Measurements from ENCODE around the gene USP53.
"Not testable (repeated sequence)": the region's sequence is repeated elsewhere in the genome, so short reads cannot be mapped to it uniquely, and the experiment has no call there.

USP53 gene

DNA sequence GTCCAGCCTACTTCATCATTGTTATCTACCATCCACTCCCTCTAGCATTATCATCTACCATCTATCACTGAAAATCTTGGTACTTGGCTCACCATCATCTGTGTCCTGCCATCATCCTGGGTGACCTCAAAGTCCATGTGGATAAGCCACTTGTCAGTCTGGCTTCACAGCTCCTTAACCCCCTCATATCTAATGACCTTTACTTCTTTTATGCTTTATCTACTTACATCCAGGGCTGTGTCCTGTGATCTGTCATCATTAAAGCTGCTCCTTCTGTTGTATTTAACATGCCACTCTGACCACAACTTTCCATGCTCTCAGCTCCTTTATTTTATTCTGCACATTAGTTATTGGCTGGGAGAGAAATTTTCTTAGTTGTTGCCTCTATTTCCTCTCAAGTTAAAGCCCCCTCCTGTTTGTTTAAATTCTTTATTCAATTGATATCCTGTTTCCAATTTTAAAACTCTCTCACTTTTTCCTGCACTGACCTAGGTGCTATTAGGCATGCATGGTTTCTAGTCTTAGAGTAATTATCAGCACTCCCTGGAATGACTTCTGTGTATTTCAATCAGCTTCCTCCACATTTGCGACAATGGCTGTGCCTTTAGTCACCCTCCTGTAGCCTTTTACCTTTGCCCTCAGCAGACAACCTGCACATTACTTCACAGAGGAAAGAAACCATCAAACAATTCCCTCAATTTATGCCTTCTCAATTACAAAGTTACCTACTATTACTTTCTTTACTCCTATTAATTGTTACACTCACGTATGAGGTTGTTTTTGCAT, 117.5 kb downstream of the USP53 start:
- Histone ChIP-seq H3K4me3 (ENCODE audit: insufficient read depth, low read depth, low read length) (no peak overlapping the region), H3K27ac (ENCODE audit: insufficient read depth, low read depth, low read length, poor library complexity, severe bottlenecking) (no peak overlapping the region), H3K4me1 (ENCODE audit: control insufficient read depth, insufficient read depth, low read length) (no peaks in the 10 kb centered on the region), H3K9me3 (ENCODE audit: control insufficient read depth, low read length) (no peaks in the 10 kb centered on the region), H3K36me3 (ENCODE audit: control insufficient read depth, insufficient read depth, low read length) (no peaks in the 10 kb centered on the region), H3K27me3 (ENCODE audit: control insufficient read depth, insufficient read depth, low read length, poor library complexity, severe bottlenecking) (no peaks in the 10 kb centered on the region)
- WGBS, 2 experiments = 87 to 94% methylated on average over 2 of the region's 2 CpGs

DNA sequence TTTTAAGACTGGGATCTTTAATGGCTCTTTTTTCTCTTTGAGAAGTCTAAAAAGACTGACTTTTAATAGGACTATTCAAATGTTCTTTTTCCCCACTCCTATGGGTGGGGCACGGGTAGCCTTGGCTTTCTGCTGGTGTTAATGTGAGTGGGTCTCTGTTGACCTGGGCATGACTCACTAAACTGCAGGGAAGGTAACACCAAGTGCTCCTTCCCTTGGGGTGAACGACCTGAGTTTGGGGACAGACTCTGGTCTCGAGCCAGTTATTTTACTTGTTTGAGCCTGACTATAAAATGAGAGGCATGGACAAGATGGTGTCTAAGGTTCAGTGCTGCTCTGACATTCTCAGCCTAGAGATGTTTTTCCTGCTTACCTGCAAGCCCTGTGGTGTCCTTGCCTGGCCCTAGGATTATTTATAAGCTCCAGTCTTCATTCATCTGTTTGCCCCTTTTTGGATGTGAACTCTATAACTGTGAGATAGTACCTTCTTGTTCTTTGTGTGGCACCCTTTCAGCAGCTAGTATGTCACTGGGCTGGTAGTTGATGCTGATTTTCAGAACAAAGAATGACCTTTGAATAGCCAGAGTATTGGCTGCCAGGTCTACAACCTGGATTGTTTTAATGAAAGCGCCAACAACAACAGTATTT, 123.9 kb downstream of the USP53 start:
- H3K27ac ChIP-seq (ENCODE audit: insufficient read depth, low read depth, low read length, poor library complexity, severe bottlenecking); H3K36me3 ChIP-seq (ENCODE audit: control insufficient read depth, insufficient read depth, low read length); H3K4me1 ChIP-seq (ENCODE audit: control insufficient read depth, insufficient read depth, low read length); H3K4me3 ChIP-seq (ENCODE audit: insufficient read depth, low read depth, low read length); H3K27me3 ChIP-seq (ENCODE audit: control insufficient read depth, insufficient read depth, low read length, poor library complexity, severe bottlenecking); H3K9me3 ChIP-seq (ENCODE audit: control insufficient read depth, low read length): not testable (repeated sequence)
- WGBS, 2 experiments = 85 to 88% methylated on average over 3 of the region's 4 CpGs

DNA sequence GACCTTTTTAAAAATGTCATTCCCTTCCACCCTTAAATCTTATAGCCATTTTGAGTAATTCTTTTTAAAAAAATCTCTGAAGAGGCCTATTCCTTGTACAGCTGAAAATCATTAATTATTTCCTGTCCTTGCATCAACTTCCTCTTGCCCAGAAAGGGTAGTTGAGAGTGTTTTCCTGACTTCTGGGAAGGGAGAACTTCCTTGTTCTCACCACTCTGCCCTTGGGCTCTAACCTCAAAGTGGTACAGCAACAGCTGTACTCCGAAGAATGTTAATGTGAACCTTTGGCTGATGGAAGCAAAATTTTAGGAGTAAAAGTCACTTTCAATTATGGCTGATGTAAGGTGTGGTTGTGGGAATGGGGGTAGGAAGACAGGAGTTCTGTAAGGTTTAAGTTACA, 124.5 kb downstream of the USP53 start:
- no peaks in the 10 kb centered on the region for H3K4me1 ChIP-seq (ENCODE audit: control insufficient read depth, insufficient read depth, low read length)
- no peaks in the 10 kb centered on the region for H3K9me3 ChIP-seq (ENCODE audit: control insufficient read depth, low read length)
- H3K4me3 ChIP-seq (ENCODE audit: insufficient read depth, low read depth, low read length) = no peak overlapping the region
- WGBS, 2 experiments = 85 to 89% methylated on average over 1 of the region's 1 CpG
- no peak overlapping the region for H3K27ac ChIP-seq (ENCODE audit: insufficient read depth, low read depth, low read length, poor library complexity, severe bottlenecking)
- H3K27me3 ChIP-seq (ENCODE audit: control insufficient read depth, insufficient read depth, low read length, poor library complexity, severe bottlenecking) = no peaks in the 10 kb centered on the region
- H3K36me3 ChIP-seq (ENCODE audit: control insufficient read depth, insufficient read depth, low read length) = no peaks in the 10 kb centered on the region

DNA sequence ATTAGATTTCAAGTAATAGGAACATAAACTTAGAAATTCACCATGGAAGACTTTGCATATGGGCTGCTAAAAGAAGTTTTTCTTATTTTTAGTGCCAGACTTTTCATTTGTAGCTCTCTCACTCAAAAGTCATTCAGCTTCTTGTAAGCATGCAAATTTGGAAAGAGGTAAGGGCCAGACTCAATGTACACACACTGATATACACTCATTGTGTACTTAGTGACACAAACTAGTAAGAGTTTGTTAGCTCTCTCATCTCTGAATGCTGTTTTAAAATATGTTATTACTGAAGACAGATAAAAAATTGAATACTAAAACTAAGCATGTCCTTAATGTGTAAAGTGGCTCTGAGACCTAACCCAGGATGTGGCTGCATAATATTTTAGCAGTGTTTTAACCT, 127.4 kb downstream of the USP53 start:
- H3K27me3 ChIP-seq (ENCODE audit: control insufficient read depth, insufficient read depth, low read length, poor library complexity, severe bottlenecking); H3K4me3 ChIP-seq (ENCODE audit: insufficient read depth, low read depth, low read length); H3K4me1 ChIP-seq (ENCODE audit: control insufficient read depth, insufficient read depth, low read length); H3K36me3 ChIP-seq (ENCODE audit: control insufficient read depth, insufficient read depth, low read length); H3K27ac ChIP-seq (ENCODE audit: insufficient read depth, low read depth, low read length, poor library complexity, severe bottlenecking); H3K9me3 ChIP-seq (ENCODE audit: control insufficient read depth, low read length): not testable (repeated sequence)

DNA sequence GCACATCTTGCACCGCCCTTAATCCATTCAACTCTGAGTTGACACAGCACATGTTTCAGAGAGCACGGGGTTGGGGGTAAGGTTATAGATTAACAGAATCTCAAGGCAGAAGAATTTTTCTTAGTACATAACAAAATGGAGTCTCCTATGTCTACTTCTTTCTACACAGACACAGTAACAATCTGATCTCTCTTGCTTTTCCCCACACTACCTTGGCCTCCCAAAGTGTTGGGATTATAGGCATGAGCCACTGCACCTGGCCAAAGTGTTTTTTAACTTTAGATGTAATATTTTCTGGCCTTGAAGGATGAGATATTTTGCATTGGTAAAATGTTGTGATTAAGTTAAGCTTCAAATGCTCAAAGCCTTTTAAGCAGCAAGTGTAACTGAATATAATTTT, 130.8 kb downstream of the USP53 start:
- not testable (repeated sequence) for H3K4me1 ChIP-seq (ENCODE audit: control insufficient read depth, insufficient read depth, low read length); H3K27ac ChIP-seq (ENCODE audit: insufficient read depth, low read depth, low read length, poor library complexity, severe bottlenecking); H3K9me3 ChIP-seq (ENCODE audit: control insufficient read depth, low read length); H3K27me3 ChIP-seq (ENCODE audit: control insufficient read depth, insufficient read depth, low read length, poor library complexity, severe bottlenecking); H3K4me3 ChIP-seq (ENCODE audit: insufficient read depth, low read depth, low read length); H3K36me3 ChIP-seq (ENCODE audit: control insufficient read depth, insufficient read depth, low read length)
- WGBS, 2 experiments = no CpG with 5 or more reads among the region's 2 CpGs
